Neuron (in vitro differentiated cells): ENCODE data around the gene ZC3H7A.
"Not testable (repeated sequence)": the region's sequence is repeated elsewhere in the genome, so short reads cannot be mapped to it uniquely, and the experiment has no call there.

Experiments
- H2AFZ ChIP-seq: one replicate; pipeline ENCODE4 v1.6.1; 2013; ENCODE audit warnings: low read depth, mild to moderate bottlenecking, inconsistent platforms, low read length, moderate library complexity
- H3K27me3 ChIP-seq: one replicate; pipeline ENCODE4 v1.6.1; 2013; ENCODE audit warnings: low read length; ENCODE audit not compliant: insufficient read depth
- H3K36me3 ChIP-seq: one replicate; pipeline ENCODE4 v1.6.1; 2013; ENCODE audit warnings: low read length; ENCODE audit not compliant: insufficient read depth
- H3K4me1 ChIP-seq: one replicate; pipeline ENCODE4 v1.6.1; 2013; ENCODE audit warnings: low read length; ENCODE audit not compliant: insufficient read depth
- H3K4me3 ChIP-seq: 2 replicates; pipeline ENCODE4 v1.5.1; 2013; ENCODE audit warnings: mild to moderate bottlenecking, low read length, moderate library complexity
- H3K9me3 ChIP-seq: one replicate; pipeline ENCODE4 v1.6.1; 2013; ENCODE audit warnings: low read length

The ZC3H7A gene

GRCh38 chr16:11795887-11796226 lies 1.2 kb downstream of the ZC3H7A start:
- Histone ChIP-seq H3K4me3 (peak overlapping the region; percentile 91), H3K9me3 (no peaks in the 10 kb centered on the region), H2AFZ (no peak overlapping the region), H3K27me3 (no peaks in the 10 kb centered on the region), H3K36me3 (peaks cover 6% of the 10 kb centered on the region), H3K4me1 (peaks cover 23% of the 10 kb centered on the region)

GRCh38 chr16:11794996-11795886 lies 1.8 kb downstream of the ZC3H7A start:
- peak overlapping the region; percentile 91 for H3K4me3 ChIP-seq
- no peaks in the 10 kb centered on the region for H3K9me3 ChIP-seq
- H3K27me3 ChIP-seq, result no peaks in the 10 kb centered on the region
- peaks cover 23% of the 10 kb centered on the region for H3K4me1 ChIP-seq
- H2AFZ ChIP-seq, result no peak overlapping the region
- peaks cover 6% of the 10 kb centered on the region for H3K36me3 ChIP-seq

DNA sequence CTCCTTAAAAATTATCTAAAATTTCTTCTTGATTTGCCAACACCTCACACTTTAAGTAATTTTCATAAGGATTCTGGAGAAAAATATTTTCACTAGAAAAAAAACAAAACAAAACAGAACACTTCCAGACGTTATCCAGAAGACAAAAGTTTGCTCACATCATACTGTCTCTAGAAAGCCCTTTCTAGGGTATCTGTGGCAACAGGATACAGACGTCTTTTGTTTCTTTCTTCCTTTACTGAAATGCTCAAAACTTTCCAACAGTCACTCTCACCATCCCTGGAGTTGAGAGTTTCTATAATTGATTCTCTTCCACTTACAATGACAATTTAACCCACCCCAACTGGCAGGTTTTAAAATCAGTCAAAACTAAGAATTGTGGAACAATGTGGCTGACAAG lies 2.6 kb downstream of the ZC3H7A start:
- Histone ChIP-seq H3K9me3 (no peaks in the 10 kb centered on the region), H3K4me1 (peaks cover 23% of the 10 kb centered on the region), H2AFZ (no peak overlapping the region), H3K27me3 (no peaks in the 10 kb centered on the region), H3K36me3 (peaks cover 9% of the 10 kb centered on the region), H3K4me3 (no peak overlapping the region)

- Histone ChIP-seq H2AFZ (no peak overlapping the region), H3K4me3 (no peak overlapping the region), H3K4me1 (peaks cover 20% of the 10 kb centered on the region), H3K9me3 (no peaks in the 10 kb centered on the region), H3K36me3 (peaks cover 9% of the 10 kb centered on the region), H3K27me3 (no peaks in the 10 kb centered on the region)
These were observed 3.2 kb downstream of the ZC3H7A start for GRCh38 chr16:11793840-11794239.

DNA sequence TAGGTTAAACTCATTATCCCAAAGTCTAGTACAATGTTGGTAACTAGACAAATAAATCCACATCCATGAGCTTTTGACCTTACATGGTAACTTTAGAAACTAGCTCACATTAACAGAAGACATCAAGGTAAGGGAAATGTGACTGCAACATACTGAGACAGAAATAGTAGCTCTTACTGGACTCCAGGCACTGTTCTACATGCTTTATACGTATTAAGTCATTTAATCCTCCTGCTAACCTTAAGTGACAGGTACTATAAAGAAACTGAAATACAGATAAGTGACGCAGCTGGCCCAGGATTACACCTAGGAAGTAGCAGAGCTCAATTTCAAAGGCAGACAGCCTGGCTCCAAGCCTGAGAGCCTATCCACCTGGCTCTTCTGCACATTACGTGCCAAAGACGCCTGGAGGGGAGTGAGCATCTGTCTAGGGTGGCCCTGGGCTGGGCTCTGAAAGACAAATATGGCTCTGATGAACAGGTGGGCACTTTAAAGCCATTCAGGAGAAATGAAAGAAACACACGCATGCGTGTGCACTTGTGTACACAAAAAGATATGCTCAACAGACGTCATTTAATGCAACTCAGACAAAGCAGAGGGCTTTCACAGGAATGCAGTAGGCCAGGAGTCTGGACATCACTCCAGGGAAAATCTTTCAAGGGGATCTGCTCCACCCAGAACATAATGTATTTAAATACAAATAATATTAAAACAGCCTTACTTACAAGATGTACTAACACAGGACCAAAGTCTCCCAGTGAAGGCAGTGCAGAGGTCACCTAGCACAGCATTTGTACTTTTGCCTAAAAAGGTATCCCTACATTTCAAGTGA lies 4.4 kb downstream of the ZC3H7A start:
- Histone ChIP-seq H3K4me3 (no peak overlapping the region), H3K4me1 (peaks cover 14% of the 10 kb centered on the region), H2AFZ (no peak overlapping the region), H3K36me3 (peaks cover 9% of the 10 kb centered on the region), H3K9me3 (no peaks in the 10 kb centered on the region), H3K27me3 (no peaks in the 10 kb centered on the region)

GRCh38 chr16:11791144-11791828 lies 5.8 kb downstream of the ZC3H7A start:
- no peaks in the 10 kb centered on the region for H3K27me3 ChIP-seq
- H3K4me1 ChIP-seq, result peaks cover 14% of the 10 kb centered on the region
- no peak overlapping the region for H2AFZ ChIP-seq
- no peak overlapping the region for H3K4me3 ChIP-seq
- H3K36me3 ChIP-seq, result peaks cover 9% of the 10 kb centered on the region
- H3K9me3 ChIP-seq, result no peaks in the 10 kb centered on the region

DNA sequence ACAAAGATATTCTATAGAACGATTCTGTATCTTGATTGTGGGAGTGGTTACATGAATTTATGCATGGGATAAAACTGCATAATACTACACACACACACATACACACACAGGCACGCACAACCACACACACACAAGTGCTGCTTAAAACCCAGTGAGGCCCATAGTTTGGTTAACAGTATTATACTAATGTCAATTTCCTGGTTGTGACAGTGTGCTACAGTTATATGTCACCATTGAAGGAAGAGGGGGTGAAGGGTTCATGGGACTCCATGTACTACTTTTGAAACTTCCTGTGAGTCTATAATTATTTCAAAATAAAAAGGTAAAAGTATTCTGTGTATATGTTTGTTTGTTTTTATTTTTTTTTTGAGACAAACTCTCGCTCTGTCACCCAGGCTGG lies 8.1 kb downstream of the ZC3H7A start:
- Histone ChIP-seq H3K27me3 (no peaks in the 10 kb centered on the region), H3K9me3 (no peaks in the 10 kb centered on the region), H2AFZ (no peak overlapping the region), H3K4me3 (no peak overlapping the region), H3K4me1 (peaks cover 4% of the 10 kb centered on the region), H3K36me3 (peaks cover 4% of the 10 kb centered on the region)

DNA sequence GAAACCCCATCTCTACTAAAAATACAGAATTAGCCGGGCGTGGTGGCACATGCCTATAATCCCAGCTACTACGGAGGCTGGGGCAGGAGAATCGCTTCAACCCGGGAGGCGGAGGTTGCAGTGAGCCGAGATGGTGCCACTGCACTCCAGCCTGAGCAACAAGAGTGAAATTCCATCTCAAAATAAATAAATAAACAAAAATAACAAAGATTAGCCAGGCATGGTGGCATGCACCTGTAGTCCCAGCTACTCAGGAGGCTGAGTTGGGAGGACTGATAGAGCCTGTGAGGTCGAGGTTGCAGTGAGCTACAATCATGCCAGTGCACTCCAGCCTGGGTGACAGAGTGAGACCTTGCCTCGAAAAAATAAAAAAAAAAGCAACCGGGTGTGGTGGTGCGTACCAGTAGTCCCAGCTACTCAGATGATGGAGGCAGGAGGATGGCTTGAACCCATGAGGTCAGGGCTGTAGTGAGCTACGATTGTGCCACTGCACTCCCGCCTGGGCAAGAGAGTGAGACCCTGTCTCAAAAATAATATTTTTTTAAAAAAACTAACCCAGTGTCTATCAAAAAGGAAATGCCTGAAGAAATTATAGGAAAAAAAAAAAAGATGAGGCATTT lies 12.0 kb downstream of the ZC3H7A start:
- not testable (repeated sequence) for H2AFZ ChIP-seq, H3K27me3 ChIP-seq, H3K4me3 ChIP-seq, H3K9me3 ChIP-seq, H3K36me3 ChIP-seq
- peaks cover 11% of the 10 kb centered on the region for H3K4me1 ChIP-seq

DNA sequence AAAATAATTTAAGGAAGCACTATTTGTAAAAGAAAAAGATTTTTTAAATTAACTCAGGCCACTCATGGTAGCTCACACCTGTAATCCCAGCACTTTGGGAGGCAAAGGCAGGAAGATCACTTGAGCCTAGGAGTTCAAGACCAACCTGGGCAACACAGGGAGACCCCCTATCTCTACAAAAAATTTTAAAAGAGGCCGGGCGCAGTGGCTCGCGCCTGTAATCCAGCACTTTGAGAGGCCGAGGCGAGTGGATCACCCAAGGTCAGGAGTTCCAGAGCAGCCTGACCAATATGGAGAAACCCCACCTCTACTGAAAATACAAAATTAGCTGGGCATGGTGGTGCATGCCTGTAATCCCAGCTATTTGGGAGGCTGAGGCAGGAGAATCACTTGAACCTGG lies 12.7 kb downstream of the ZC3H7A start:
- H3K9me3 ChIP-seq, H3K4me3 ChIP-seq, H3K27me3 ChIP-seq, H3K36me3 ChIP-seq, H2AFZ ChIP-seq: not testable (repeated sequence)
- peaks cover 11% of the 10 kb centered on the region for H3K4me1 ChIP-seq

GRCh38 chr16:11784038-11784369 lies 13.1 kb downstream of the ZC3H7A start:
- no peaks in the 10 kb centered on the region for H3K27me3 ChIP-seq
- H3K36me3 ChIP-seq, result peaks cover 9% of the 10 kb centered on the region
- no peak overlapping the region for H3K4me3 ChIP-seq
- no peak overlapping the region for H2AFZ ChIP-seq
- peaks cover 11% of the 10 kb centered on the region for H3K4me1 ChIP-seq
- no peaks in the 10 kb centered on the region for H3K9me3 ChIP-seq

DNA sequence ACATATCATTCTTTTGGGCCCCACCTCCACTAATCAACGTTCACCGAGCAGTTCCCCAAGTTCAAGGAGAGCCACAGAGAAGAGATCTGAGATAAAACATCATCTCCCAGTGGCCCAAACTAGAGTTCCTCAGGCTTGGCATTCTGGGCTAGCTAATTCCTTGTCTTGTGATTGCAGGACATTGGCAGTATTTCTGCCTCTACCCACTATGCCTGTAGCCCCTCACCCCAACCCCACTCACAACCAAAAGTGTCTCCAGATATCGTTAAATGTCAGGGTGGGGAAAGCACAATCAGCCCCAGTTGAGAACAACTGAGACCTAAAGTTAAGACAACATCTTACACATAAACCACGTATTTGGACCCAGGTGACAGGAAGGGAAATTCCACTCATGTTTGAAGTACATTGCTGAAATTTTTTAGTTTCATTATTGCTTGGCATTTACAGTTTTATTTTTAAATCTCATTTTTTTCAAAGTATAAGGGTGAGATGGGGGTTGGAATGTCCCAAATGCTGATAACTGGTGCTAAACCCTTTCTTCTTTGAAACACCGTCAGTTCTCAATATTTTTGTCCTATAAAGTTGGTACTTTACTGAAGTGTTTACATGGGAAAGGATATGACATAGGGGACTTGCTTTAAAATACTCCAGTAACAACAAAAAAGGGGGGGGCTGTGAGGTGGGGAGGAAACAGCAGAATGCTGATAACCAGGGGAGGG lies 13.6 kb downstream of the ZC3H7A start:
- no peak overlapping the region for H3K4me3 ChIP-seq
- H3K36me3 ChIP-seq, result peaks cover 11% of the 10 kb centered on the region
- no peak overlapping the region for H2AFZ ChIP-seq
- no peaks in the 10 kb centered on the region for H3K9me3 ChIP-seq
- no peaks in the 10 kb centered on the region for H3K27me3 ChIP-seq
- H3K4me1 ChIP-seq, result peaks cover 11% of the 10 kb centered on the region

DNA sequence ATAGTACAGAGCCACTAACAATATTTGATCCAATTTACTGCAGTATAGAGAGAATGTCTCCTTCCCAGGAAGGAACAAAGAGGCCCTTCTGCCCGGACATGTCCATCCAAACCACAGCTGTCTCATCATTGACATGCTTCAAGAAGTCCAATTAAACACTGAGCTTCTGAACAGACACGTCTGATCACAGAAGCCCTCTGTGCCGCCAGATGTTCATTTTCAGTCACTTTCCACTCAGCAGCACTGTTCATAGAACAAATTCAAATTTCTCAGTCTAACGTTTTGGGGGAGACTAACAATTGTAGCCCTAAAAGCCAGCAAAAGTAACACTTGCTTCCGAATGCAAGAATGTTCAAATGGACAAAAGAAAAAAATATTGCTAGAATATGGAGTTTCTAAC lies 15.3 kb downstream of the ZC3H7A start:
- no peaks in the 10 kb centered on the region for H3K27me3 ChIP-seq
- H3K9me3 ChIP-seq, result no peaks in the 10 kb centered on the region
- no peak overlapping the region for H3K4me3 ChIP-seq
- peaks cover 11% of the 10 kb centered on the region for H3K4me1 ChIP-seq
- no peak overlapping the region for H2AFZ ChIP-seq
- peaks cover 24% of the 10 kb centered on the region for H3K36me3 ChIP-seq
